Measurements from ENCODE around the gene ZBTB44. TPM values are rescaled to one million over a fixed set of nuclear protein-coding genes. Genes with fewer than 3 reads are reported as not detected.
"Not testable (repeated sequence)": the region's sequence is repeated elsewhere in the genome, so short reads cannot be mapped to it uniquely, and the experiment has no call there.

ZBTB44 gene
- total RNA-seq, 1 donor from 2014 or later: 43.6 TPM

- DNase-seq (ENCODE audit: low spot score): no peak
- Histone ChIP-seq H3K79me2 (ENCODE audit: low read depth) (peaks cover 52% of the 10 kb centered on the region), H3K9me3 (ENCODE audit: low read depth) (no peaks in the 10 kb centered on the region), H3K27ac (no peak overlapping the region), H3K9ac (no peak overlapping the region), H3K4me2 (no peak overlapping the region), H3K27me3 (no peaks in the 10 kb centered on the region), H2AFZ (replicated peaks) (no peak overlapping the region), H3F3A (ENCODE audit: low read depth) (no peaks in the 10 kb centered on the region), H3K4me1 (no peaks in the 10 kb centered on the region), H3K4me3 (no peak overlapping the region), H3K36me3 (no peaks in the 10 kb centered on the region), H4K20me1 (ENCODE audit: low read depth) (no peaks in the 10 kb centered on the region)
- Mint-ChIP-seq H3K27ac (no peak overlapping the region), H3K36me3 (peaks cover 41% of the 10 kb centered on the region), H3K9me3 (peaks cover 25% of the 10 kb centered on the region), H3K27me3 (ENCODE audit: insufficient read depth, low read depth) (no peaks in the 10 kb centered on the region), H3K4me1 (no peaks in the 10 kb centered on the region), H3K4me3 (no peak overlapping the region)
- TF ChIP-seq CTCF (IDR thresholded peaks at IDR 0.05) (no peak), EZH2 (IDR thresholded peaks at IDR 0.05) (no peak), EZH2phosphoT487 (IDR thresholded peaks at IDR 0.05) (no peak)
These were observed 54.0 kb downstream of the ZBTB44 start for GRCh38 chr11:130260742-130261141.

GRCh38 chr11:130260080-130260627, 54.6 kb downstream of the ZBTB44 start:
- H3K36me3 Mint-ChIP-seq: peaks cover 43% of the 10 kb centered on the region

GRCh38 chr11:130251763-130252162, 63.0 kb downstream of the ZBTB44 start:
- not testable (repeated sequence) for H3K4me3 Mint-ChIP-seq; H3K36me3 ChIP-seq; H4K20me1 ChIP-seq (ENCODE audit: low read depth); H3K4me1 ChIP-seq; H3K4me1 Mint-ChIP-seq; H3K27ac ChIP-seq; H3K27me3 ChIP-seq; H3K9me3 ChIP-seq (ENCODE audit: low read depth); H3K27me3 Mint-ChIP-seq (ENCODE audit: insufficient read depth, low read depth); H3K4me2 ChIP-seq; H3K9ac ChIP-seq; DNase-seq (ENCODE audit: low spot score); H3K27ac Mint-ChIP-seq; H3K4me3 ChIP-seq; H3F3A ChIP-seq (ENCODE audit: low read depth); H2AFZ ChIP-seq (replicated peaks)
- H3K79me2 ChIP-seq (ENCODE audit: low read depth): peaks cover 63% of the 10 kb centered on the region
- peaks cover 28% of the 10 kb centered on the region for H3K9me3 Mint-ChIP-seq
- H3K36me3 Mint-ChIP-seq: peaks cover 29% of the 10 kb centered on the region

More at GRCh38 chr11:130260080-130260627, 54.6 kb downstream of the ZBTB44 start:
- Mint-ChIP-seq H3K27ac (no peak overlapping the region), H3K4me3 (no peak overlapping the region), H3K4me1 (no peaks in the 10 kb centered on the region), H3K9me3 (peaks cover 30% of the 10 kb centered on the region), H3K27me3 (ENCODE audit: insufficient read depth, low read depth) (no peaks in the 10 kb centered on the region)
- TF ChIP-seq CTCF (IDR thresholded peaks at IDR 0.05): no peak
- TF ChIP-seq EZH2phosphoT487 (IDR thresholded peaks at IDR 0.05): no peak
- TF ChIP-seq EZH2 (IDR thresholded peaks at IDR 0.05): no peak
- Histone ChIP-seq H4K20me1 (ENCODE audit: low read depth) (no peaks in the 10 kb centered on the region), H3K36me3 (no peaks in the 10 kb centered on the region), H3F3A (ENCODE audit: low read depth) (no peaks in the 10 kb centered on the region), H2AFZ (replicated peaks) (no peak overlapping the region), H3K4me2 (no peak overlapping the region), H3K79me2 (ENCODE audit: low read depth) (peaks cover 57% of the 10 kb centered on the region), H3K9ac (no peak overlapping the region), H3K9me3 (ENCODE audit: low read depth) (no peaks in the 10 kb centered on the region), H3K27ac (no peak overlapping the region), H3K27me3 (no peaks in the 10 kb centered on the region), H3K4me3 (no peak overlapping the region), H3K4me1 (no peaks in the 10 kb centered on the region)
- no peak for DNase-seq (ENCODE audit: low spot score)

- not testable (repeated sequence) for H3K4me3 ChIP-seq; H3K9me3 ChIP-seq (ENCODE audit: low read depth); H3K4me2 ChIP-seq; H3K4me1 ChIP-seq; DNase-seq (ENCODE audit: low spot score); H3K27me3 ChIP-seq; H3F3A ChIP-seq (ENCODE audit: low read depth); H3K9ac ChIP-seq; H4K20me1 ChIP-seq (ENCODE audit: low read depth); H3K27ac ChIP-seq; H3K36me3 ChIP-seq; H3K4me1 Mint-ChIP-seq; H3K27ac Mint-ChIP-seq; H3K27me3 Mint-ChIP-seq (ENCODE audit: insufficient read depth, low read depth); H2AFZ ChIP-seq (replicated peaks); H3K4me3 Mint-ChIP-seq
- peaks cover 46% of the 10 kb centered on the region for H3K79me2 ChIP-seq (ENCODE audit: low read depth)
- Mint-ChIP-seq H3K9me3 (peaks cover 14% of the 10 kb centered on the region), H3K36me3 (peaks cover 19% of the 10 kb centered on the region)
These were observed 64.8 kb downstream of the ZBTB44 start for GRCh38 chr11:130249929-130250328.

Measured in neural progenitor cell (in vitro differentiated cells).